Measurements from ENCODE around the gene CDH4.
"Not testable (repeated sequence)": the region's sequence is repeated elsewhere in the genome, so short reads cannot be mapped to it uniquely, and the experiment has no call there.

Gene CDH4

GRCh38 chr20:61406773-61407172 lies 154.7 kb downstream of the CDH4 start:
- not testable (repeated sequence) for DNase-seq (ENCODE audit: insufficient read length, low spot score); FAIRE-seq

- DNase-seq (ENCODE audit: insufficient read length, low spot score) (no peak), FAIRE-seq (no peak)
Observed at GRCh38 chr20:61407561-61407960, 155.5 kb downstream of the CDH4 start.

GRCh38 chr20:61408951-61409740 lies 157.1 kb downstream of the CDH4 start:
- no peak for FAIRE-seq
- DNase-seq (ENCODE audit: insufficient read length, low spot score), result no peak

GRCh38 chr20:61411743-61412142 lies 159.7 kb downstream of the CDH4 start:
- DNase-seq (ENCODE audit: insufficient read length, low spot score), result no peak
- no peak for FAIRE-seq

- FAIRE-seq (no peak), DNase-seq (ENCODE audit: insufficient read length, low spot score) (no peak)
Observed at GRCh38 chr20:61413752-61414151, 161.7 kb downstream of the CDH4 start.

GRCh38 chr20:61414455-61414991 lies 162.5 kb downstream of the CDH4 start:
- DNase-seq (ENCODE audit: insufficient read length, low spot score) (no peak), FAIRE-seq (no peak)

GRCh38 chr20:61416546-61416945 lies 164.5 kb downstream of the CDH4 start:
- FAIRE-seq, result no peak
- DNase-seq (ENCODE audit: insufficient read length, low spot score), result no peak

GRCh38 chr20:61417221-61417941 lies 165.3 kb downstream of the CDH4 start:
- FAIRE-seq (no peak), DNase-seq (ENCODE audit: insufficient read length, low spot score) (no peak)

GRCh38 chr20:61419010-61419409 lies 166.9 kb downstream of the CDH4 start:
- DNase-seq (ENCODE audit: insufficient read length, low spot score) (no peak), FAIRE-seq (no peak)

- FAIRE-seq, result no peak
- DNase-seq (ENCODE audit: insufficient read length, low spot score), result no peak
Observed at GRCh38 chr20:61419501-61419900, 167.4 kb downstream of the CDH4 start.

GRCh38 chr20:61420056-61420455 lies 168.0 kb downstream of the CDH4 start:
- no peak for FAIRE-seq

GRCh38 chr20:61420781-61421180 lies 168.7 kb downstream of the CDH4 start:
- DNase-seq (ENCODE audit: insufficient read length, low spot score), result no peak
- no peak for FAIRE-seq

More at GRCh38 chr20:61420056-61420455, 168.0 kb downstream of the CDH4 start:
- DNase-seq (ENCODE audit: insufficient read length, low spot score), result no peak

GRCh38 chr20:61422636-61423425 lies 170.8 kb downstream of the CDH4 start:
- FAIRE-seq (no peak), DNase-seq (ENCODE audit: insufficient read length, low spot score) (no peak)

GRCh38 chr20:61424011-61424627 lies 172.1 kb downstream of the CDH4 start:
- FAIRE-seq (no peak), DNase-seq (ENCODE audit: insufficient read length, low spot score) (no peak)

- DNase-seq (ENCODE audit: insufficient read length, low spot score) (no peak), FAIRE-seq (no peak)
Observed at GRCh38 chr20:61424628-61425420, 172.8 kb downstream of the CDH4 start.

- not testable (repeated sequence) for DNase-seq (ENCODE audit: insufficient read length, low spot score); FAIRE-seq
Observed at GRCh38 chr20:61425541-61425991, 173.5 kb downstream of the CDH4 start.

GRCh38 chr20:61426352-61426751 lies 174.3 kb downstream of the CDH4 start:
- DNase-seq (ENCODE audit: insufficient read length, low spot score) (no peak), FAIRE-seq (no peak)

- DNase-seq (ENCODE audit: insufficient read length, low spot score), result no peak
- no peak for FAIRE-seq
Observed at GRCh38 chr20:61429458-61430227, 177.6 kb downstream of the CDH4 start.

GRCh38 chr20:61430228-61430624 lies 178.2 kb downstream of the CDH4 start:
- no peak for FAIRE-seq
- no peak for DNase-seq (ENCODE audit: insufficient read length, low spot score)

All from GM19239 (cell line).